Vagina (tissue), 2 donors: ENCODE data around the gene FAM114A2. TPM values are rescaled to one million over a fixed set of nuclear protein-coding genes. Genes with fewer than 3 reads are reported as not detected.

Experiments
- DNase-seq, 2 donors: peaks; one replicate each; pipeline ENCODE4 v3.0.0-alpha.2; 2017; ENCODE audit errors: extremely low spot score in 2 of 2
- H3K27ac ChIP-seq: fragments of 200-600 bp; sonication (generic); one replicate; pipeline ENCODE4 v1.5.1; 2019
- H3K27me3 ChIP-seq: fragments of 200-600 bp; sonication (generic); one replicate; pipeline ENCODE4 v1.5.1; 2019
- H3K36me3 ChIP-seq, 2 donors: fragments of 200-600 bp; sonication (generic); one replicate each; pipeline ENCODE4 v1.5.1; 2017 to 2019
- H3K4me1 ChIP-seq: fragments of 200-600 bp; sonication (generic); one replicate; pipeline ENCODE4 v1.5.1; 2019
- H3K4me3 ChIP-seq, 2 donors: fragments of 200-600 bp; sonication (generic); 1 replicate in 1 of 2; 2 replicates in 1 of 2; pipeline ENCODE4 v1.5.1; 2016 to 2019
- H3K9me3 ChIP-seq: fragments of 200-600 bp; sonication (generic); one replicate; pipeline ENCODE4 v1.5.1; 2019
- CTCF ChIP-seq, 3 experiments: fragments of 450-650 bp in 2 of 3; fragments of 200-600 bp in 1 of 3; sonication (generic) in 1 of 3; IDR thresholded peaks; one replicate each; pipeline ENCODE4 v1.5.1; 2017 to 2019; ENCODE audit warnings: antibody characterized with exemption in 3 of 3, mild to moderate bottlenecking in 2 of 3, moderate library complexity in 2 of 3
- POLR2A ChIP-seq, 2 donors: fragments of 450-650 bp; IDR thresholded peaks; one replicate each; pipeline ENCODE4 v1.6.1; 2017; ENCODE audit warnings: antibody characterized with exemption in 2 of 2, mild to moderate bottlenecking in 2 of 2, moderate library complexity in 2 of 2
- POLR2AphosphoS5 ChIP-seq, 2 donors: sonication (generic); formaldehyde crosslinking; IDR thresholded peaks; one replicate each; pipeline ENCODE4 v1.9.0; 2017; ENCODE audit warnings: antibody characterized with exemption in 2 of 2, mild to moderate bottlenecking in 2 of 2, low read depth in 1 of 2; ENCODE audit not compliant: insufficient read depth in 1 of 2
- intact Hi-C: fragments of 100-400 bp; cut with DNase I; formaldehyde crosslinking; loops from one replicate; pipeline ENCODE4 v1.15.1; 2023
- total RNA-seq: library from RNA; depleted of rRNA; stranded (reverse); fragments of >200 nt; gene quantifications from one replicate; pipeline ENCODE4 v1.2.3, GENCODE V29; 2016

Gene FAM114A2
- total RNA-seq: 20.4 TPM

GRCh38 chr5:154038707-154039457 lies at the start of gene FAM114A2, which contains the start of gene MFAP3:
Gene FAM114A2 (minus strand): TSS chr5:154038910. CDS start chr5:154034953, 3,957 bp downstream.
Gene MFAP3 (plus strand): TSS chr5:154038967. CDS start chr5:154049723, 10,756 bp downstream.
- Histone ChIP-seq H3K4me1 (peaks cover 40% of the 10 kb centered on the region), H3K27me3 (no peaks in the 10 kb centered on the region), H3K36me3 (no peaks in the 10 kb centered on the region), H3K4me3 (peak within 1 kb of the TSS; percentile 83), H3K27ac (peak within 1 kb of the TSS; percentile 79), H3K9me3 (no peaks in the 10 kb centered on the region)
- DNase-seq: no peak
- intact Hi-C loops: no loop called here
- TF ChIP-seq POLR2A (IDR thresholded peaks at IDR 0.05): peak in 1 of 2 donors; percentile 21
- no peak for TF ChIP-seq CTCF (IDR thresholded peaks at IDR 0.05)
- TF ChIP-seq POLR2AphosphoS5 (IDR thresholded peaks at IDR 0.05; ENCODE audit: insufficient read depth in 1 of 2, low read depth in 1 of 2): peak; percentile 87 to 92

- Histone ChIP-seq H3K9me3 (no peaks in the 10 kb centered on the region), H3K27me3 (no peaks in the 10 kb centered on the region), H3K4me3 (no peak overlapping the region), H3K36me3 (no peaks in the 10 kb centered on the region), H3K27ac (no peak overlapping the region), H3K4me1 (no peaks in the 10 kb centered on the region)
- TF ChIP-seq CTCF (IDR thresholded peaks at IDR 0.05): no peak
- TF ChIP-seq POLR2A (IDR thresholded peaks at IDR 0.05): no peak
- no peak for TF ChIP-seq POLR2AphosphoS5 (IDR thresholded peaks at IDR 0.05; ENCODE audit: insufficient read depth in 1 of 2, low read depth in 1 of 2)
- no peak for DNase-seq
- intact Hi-C loops: no loop called here
These were observed 48.5 kb upstream of the FAM114A2 start for GRCh38 chr5:154087260-154087659.

GRCh38 chr5:154086641-154087040 lies 47.9 kb upstream of the FAM114A2 start:
- no peak for DNase-seq
- intact Hi-C loops: no loop called here
- H3K36me3 ChIP-seq: no peaks in the 10 kb centered on the region
- H3K27me3 ChIP-seq: no peaks in the 10 kb centered on the region
- TF ChIP-seq CTCF (IDR thresholded peaks at IDR 0.05): no peak
- no peak for TF ChIP-seq POLR2AphosphoS5 (IDR thresholded peaks at IDR 0.05; ENCODE audit: insufficient read depth in 1 of 2, low read depth in 1 of 2)
- TF ChIP-seq POLR2A (IDR thresholded peaks at IDR 0.05): no peak
- no peaks in the 10 kb centered on the region for H3K4me1 ChIP-seq
- no peak overlapping the region for H3K27ac ChIP-seq
- H3K4me3 ChIP-seq: no peak overlapping the region
- no peaks in the 10 kb centered on the region for H3K9me3 ChIP-seq

GRCh38 chr5:154086146-154086545 lies 47.4 kb upstream of the FAM114A2 start:
- intact Hi-C loops: no loop called here
- no peak for DNase-seq
- H3K27me3 ChIP-seq: no peaks in the 10 kb centered on the region
- TF ChIP-seq POLR2A (IDR thresholded peaks at IDR 0.05) (no peak), CTCF (IDR thresholded peaks at IDR 0.05) (no peak), POLR2AphosphoS5 (IDR thresholded peaks at IDR 0.05; ENCODE audit: insufficient read depth in 1 of 2, low read depth in 1 of 2) (no peak)
- no peaks in the 10 kb centered on the region for H3K36me3 ChIP-seq
- H3K9me3 ChIP-seq: no peaks in the 10 kb centered on the region
- no peak overlapping the region for H3K4me3 ChIP-seq
- H3K4me1 ChIP-seq: no peaks in the 10 kb centered on the region
- no peak overlapping the region for H3K27ac ChIP-seq

GRCh38 chr5:154084062-154084639 lies 45.4 kb upstream of the FAM114A2 start:
- Histone ChIP-seq H3K9me3 (no peaks in the 10 kb centered on the region), H3K4me3 (no peak overlapping the region), H3K27ac (no peak overlapping the region), H3K36me3 (no peaks in the 10 kb centered on the region), H3K27me3 (no peaks in the 10 kb centered on the region), H3K4me1 (no peaks in the 10 kb centered on the region)
- no peak for DNase-seq
- intact Hi-C loops: loop anchor here (5.0 kb wide), 1 partner anchor 93 kb away; no protein-coding TSS in a partner anchor
- no peak for TF ChIP-seq POLR2AphosphoS5 (IDR thresholded peaks at IDR 0.05; ENCODE audit: insufficient read depth in 1 of 2, low read depth in 1 of 2)
- TF ChIP-seq POLR2A (IDR thresholded peaks at IDR 0.05): no peak
- TF ChIP-seq CTCF (IDR thresholded peaks at IDR 0.05): no peak
